HepG2 (cell line): Measurements from ENCODE around the gene FASTKD2. TPM values are rescaled to one million over a fixed set of nuclear protein-coding genes. Genes with fewer than 3 reads are reported as not detected.

Experiments
- ATAC-seq: fragments of 200-7000 bp; cut with Tn5 transposase; 3 replicates; pipeline ENCODE4 v1.9.1; 2020; ENCODE audit warnings: mild to moderate bottlenecking, moderate library complexity
- BruUV-seq: library from RNA; stranded (reverse); fragments of 400-500 nt; replicated peaks from 2 replicates; lab custom pipeline; 2021; lab: Mats Ljungman, UMichigan
- CTCF ChIA-PET: fragments of 300-600 bp; formaldehyde crosslinking; extraction: SDS; loops from one replicate; lab custom pipeline; 2021; ENCODE audit warnings: low total read pairs, inconsistent platforms, low intra/inter-chr PET ratio; lab: Yijun Ruan, JAX
- POLR2A ChIA-PET: fragments of 350-600 bp; sonication (Branson Sonifier 250); formaldehyde crosslinking; loops from one replicate; lab custom pipeline; 2020; ENCODE audit warnings: antibody characterized with exemption, inconsistent platforms; lab: Yijun Ruan, JAX
- DNase-seq: peaks from one replicate; pipeline ENCODE4 v3.0.0-alpha.2; 2015; ENCODE audit warnings: low spot score
- FAIRE-seq: peaks from 3 replicates; lab custom pipeline; 2011; peaks lifted over from hg19 to GRCh38; lab: Jason Lieb, UNC
- H2AFZ ChIP-seq: one replicate; pipeline ENCODE4 v1.6.1; 2011; ENCODE audit warnings: low read length, inconsistent platforms
- H3K27ac ChIP-seq: fragments of 300-600 bp; 3 replicates; pipeline ENCODE4 v1.8.0; 2011; ENCODE audit warnings: mixed run types, mild to moderate bottlenecking, mixed read lengths, low read length, inconsistent platforms; ENCODE audit not compliant: insufficient read depth; ENCODE audit errors: extremely low read length
- H3K27me3 ChIP-seq, 2 experiments: fragments of 200-600 bp in 1 of 2; 2 replicates in 1 of 2; 3 replicates in 1 of 2; pipeline versions ENCODE4 v1.6.0 to v1.8.0; 2011; ENCODE audit warnings: low read length in 2 of 2, mild to moderate bottlenecking in 2 of 2, moderate library complexity in 2 of 2, inconsistent platforms in 1 of 2; ENCODE audit not compliant: insufficient read depth in 2 of 2, control insufficient read depth in 1 of 2
- H3K36me3 ChIP-seq, 2 experiments: fragments of 200-600 bp in 1 of 2; replicated peaks in 1 of 2; 2 replicates in 1 of 2; 3 replicates in 1 of 2; pipeline versions ENCODE4 v1.5.1 to v1.8.0; 2011; ENCODE audit warnings: low read length in 2 of 2, inconsistent platforms in 1 of 2; ENCODE audit not compliant: insufficient read depth in 2 of 2, control insufficient read depth in 1 of 2
- H3K4me1 ChIP-seq: 2 replicates; pipeline ENCODE4 v1.5.1; 2012; ENCODE audit warnings: low read length, inconsistent platforms; ENCODE audit not compliant: insufficient read depth
- H3K4me2 ChIP-seq: 2 replicates; pipeline ENCODE4 v1.6.0; 2011; ENCODE audit warnings: low read depth, low read length, inconsistent platforms
- H3K4me3 ChIP-seq, 3 experiments: fragments of 200-600 bp in 1 of 3; sonication (generic), shearing (Covaris generic) in 1 of 3; replicated peaks in 1 of 3; 2 replicates each; pipeline ENCODE4 v1.5.1; 2011 to 2016; ENCODE audit warnings: low read length in 3 of 3, inconsistent platforms in 2 of 3, low read depth in 2 of 3, mild to moderate bottlenecking in 2 of 3, control low read depth in 1 of 3, mixed read lengths in 1 of 3; ENCODE audit not compliant: insufficient read depth in 1 of 3
- H3K79me2 ChIP-seq: one replicate; pipeline ENCODE4 v1.6.1; 2011; ENCODE audit warnings: low read length, inconsistent platforms; ENCODE audit not compliant: insufficient read depth
- H3K9ac ChIP-seq: 2 replicates; pipeline ENCODE4 v1.6.0; 2011; ENCODE audit warnings: mild to moderate bottlenecking, low read depth, low read length, inconsistent platforms; ENCODE audit not compliant: insufficient read depth
- H3K9me3 ChIP-seq: 2 replicates; pipeline ENCODE4 v1.5.1; 2012; ENCODE audit warnings: mild to moderate bottlenecking, low read length
- H4K20me1 ChIP-seq: 2 replicates; pipeline ENCODE4 v1.6.0; 2011; ENCODE audit warnings: inconsistent platforms, mild to moderate bottlenecking, low read length, moderate library complexity; ENCODE audit not compliant: insufficient read depth
- ARNT2 ChIP-seq: sonication (generic); formaldehyde crosslinking; IDR thresholded peaks from 2 replicates; pipeline ENCODE4 v1.8.0; 2022; ENCODE audit warnings: mild to moderate bottlenecking, low read depth, missing genetic modification reagents, moderate library complexity
- HNF4A ChIP-seq: sonication (generic); formaldehyde crosslinking; IDR thresholded peaks from 2 replicates; pipeline ENCODE4 v1.4.0; 2020; ENCODE audit warnings: missing genetic modification reagents
- NFRKB ChIP-seq: fragments of 450-650 bp; IDR thresholded peaks from 2 replicates; pipeline ENCODE4 v1.6.1; 2017
- NRL ChIP-seq: sonication (generic); formaldehyde crosslinking; IDR thresholded peaks from 2 replicates; pipeline ENCODE4 v1.5.0; 2020; ENCODE audit warnings: missing genetic modification reagents, mild to moderate bottlenecking, moderate library complexity, borderline replicate concordance
- ZNF292 ChIP-seq: sonication (generic); formaldehyde crosslinking; IDR thresholded peaks from 2 replicates; pipeline ENCODE4 v1.8.1; 2022; ENCODE audit warnings: mild to moderate bottlenecking, low read depth, missing genetic modification reagents, borderline replicate concordance
- ZNF333 ChIP-seq: sonication (generic); formaldehyde crosslinking; IDR thresholded peaks from 2 replicates; pipeline ENCODE4 v1.4.0; 2020; ENCODE audit warnings: mild to moderate bottlenecking, missing genetic modification reagents, borderline replicate concordance
- WGBS: methylation state at CpG from one replicate; pipeline ENCODE4 v1.1.6; 2017; ENCODE audit warnings: low lambda C conversion rate; 5-methylcytosine and 5-hydroxymethylcytosine counted together
- in situ Hi-C: cut with HindIII; loops from 2 replicates; pipeline ENCODE4 v1.10.0; 2017; ENCODE audit warnings: low pct_unique_long_range_greater_than_20kb; ENCODE audit not compliant: extremely low pct_ligation_motif_present
- intact Hi-C: fragments of 100-400 bp; cut with micrococcal nuclease; formaldehyde crosslinking; loops from one replicate; pipeline ENCODE4 v1.10.0; 2022; ENCODE audit not compliant: unreplicated experiment
- polyA plus RNA-seq, 8 experiments: library from polyadenylated mRNA; depleted of rRNA in 3 of 8; stranded (reverse) in 7 of 8; unstranded in 1 of 8; fragments of >200 nt; fragmentation: Illumina TruSeq in 4 of 8; extraction: Trizol in 4 of 8; gene quantifications; 2 replicates each; pipeline versions ENCODE4 v1.2.1 to v1.2.3, GENCODE V29; 2011 to 2016; ENCODE audit warnings: low read depth in 4 of 8, missing spikeins in 1 of 8, mixed read lengths in 1 of 8; ENCODE audit not compliant: insufficient read depth in 1 of 8
- total RNA-seq, 5 experiments: library from RNA; depleted of rRNA; stranded (reverse); fragments of >200 nt; fragmentation: Illumina TruSeq; extraction: Trizol; gene quantifications; 2 replicates each; pipeline ENCODE4 v1.2.3, GENCODE V29; 2016; ENCODE audit warnings: low read depth in 1 of 5
- TF ChIP-seq, protein P1 (sequence below): sonication (generic); IDR thresholded peaks from 2 replicates; pipeline ENCODE4 v1.6.1; 2016; ENCODE audit warnings: low read depth, borderline replicate concordance
- TF ChIP-seq, protein P2 (sequence below): sonication (generic); formaldehyde crosslinking; IDR thresholded peaks from 2 replicates; pipeline ENCODE4 v1.5.0; 2020; ENCODE audit warnings: missing genetic modification reagents
- TF ChIP-seq, protein P3 (sequence below): sonication (generic); formaldehyde crosslinking; IDR thresholded peaks from 2 replicates; pipeline ENCODE4 v1.4.0; 2020; ENCODE audit warnings: missing genetic modification reagents
- TF ChIP-seq, protein P4 (sequence below): IDR thresholded peaks from 2 replicates; pipeline ENCODE4 v1.6.1; 2016; ENCODE audit warnings: missing genetic modification reagents, missing compliant biosample characterization
- TF ChIP-seq, protein P5 (sequence below): sonication (generic); formaldehyde crosslinking; IDR thresholded peaks from 2 replicates; pipeline ENCODE4 v1.4.0; 2020; ENCODE audit warnings: missing genetic modification reagents, mild to moderate bottlenecking, borderline replicate concordance

Gene FASTKD2
- total and polyA plus RNA-seq, 2 of the 13 experiments (the other 11 are each of a cell fraction or from before 2014, with no cell fraction given), result 41.1 to 77.8 TPM

DNA sequence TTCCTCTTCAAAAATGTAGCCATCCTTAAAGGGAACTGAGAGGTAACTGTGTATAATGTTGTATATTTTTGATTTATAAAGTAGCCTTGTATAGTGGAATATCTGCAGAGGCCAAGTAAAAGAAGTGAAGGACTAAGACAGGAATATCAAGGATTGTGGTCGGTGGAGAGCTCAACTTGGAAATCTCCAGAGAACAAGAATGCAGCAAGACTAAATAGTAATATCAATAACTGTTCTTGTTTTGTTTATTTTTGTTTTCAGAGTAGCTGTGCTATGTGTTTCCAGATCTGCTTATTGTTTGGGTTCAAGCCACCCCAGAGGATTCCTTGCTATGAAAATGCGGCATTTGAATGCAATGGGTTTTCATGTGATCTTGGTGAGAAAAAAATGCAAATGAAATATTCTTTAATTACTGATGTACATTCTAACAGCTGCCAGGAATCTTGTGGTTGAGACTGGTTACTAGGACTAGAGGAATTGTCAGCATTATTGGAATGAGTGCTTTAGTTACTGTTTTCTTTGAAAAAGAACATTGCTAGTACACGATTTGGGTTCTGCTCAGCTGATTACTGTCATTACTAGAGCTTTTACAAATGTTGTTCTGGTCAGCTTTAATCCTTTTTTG is 25.0 kb downstream of the FASTKD2 start:
- H3K4me3 ChIP-seq, result no peak overlapping the region
- H2AFZ ChIP-seq, result no peak overlapping the region
- H3K4me1 ChIP-seq, result no peaks in the 10 kb centered on the region
- no peaks in the 10 kb centered on the region; the same call in 1 of the 2 replicates for H4K20me1 ChIP-seq
- no peaks in the 10 kb centered on the region for H3K9me3 ChIP-seq
- H3K27ac ChIP-seq, result no peak overlapping the region
- DNase-seq (no peak), ATAC-seq (no peak), FAIRE-seq (no peak)
- in situ Hi-C loops, result no loop called here
- intact Hi-C loops, result no loop called here
- TF ChIP-seq, protein P1, sequence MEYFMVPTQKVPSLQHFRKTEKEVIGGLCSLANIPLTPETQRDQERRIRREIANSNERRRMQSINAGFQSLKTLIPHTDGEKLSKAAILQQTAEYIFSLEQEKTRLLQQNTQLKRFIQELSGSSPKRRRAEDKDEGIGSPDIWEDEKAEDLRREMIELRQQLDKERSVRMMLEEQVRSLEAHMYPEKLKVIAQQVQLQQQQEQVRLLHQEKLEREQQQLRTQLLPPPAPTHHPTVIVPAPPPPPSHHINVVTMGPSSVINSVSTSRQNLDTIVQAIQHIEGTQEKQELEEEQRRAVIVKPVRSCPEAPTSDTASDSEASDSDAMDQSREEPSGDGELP, result no peak
- TF ChIP-seq NFRKB (no peak), NRL (no peak), ZNF333 (CRISPR knock-in tag) (no peak), HNF4A (CRISPR knock-in tag) (no peak), ZNF292 (CRISPR knock-in tag) (no peak), ARNT2 (CRISPR knock-in tag) (no peak)
- TF ChIP-seq, protein P2, sequence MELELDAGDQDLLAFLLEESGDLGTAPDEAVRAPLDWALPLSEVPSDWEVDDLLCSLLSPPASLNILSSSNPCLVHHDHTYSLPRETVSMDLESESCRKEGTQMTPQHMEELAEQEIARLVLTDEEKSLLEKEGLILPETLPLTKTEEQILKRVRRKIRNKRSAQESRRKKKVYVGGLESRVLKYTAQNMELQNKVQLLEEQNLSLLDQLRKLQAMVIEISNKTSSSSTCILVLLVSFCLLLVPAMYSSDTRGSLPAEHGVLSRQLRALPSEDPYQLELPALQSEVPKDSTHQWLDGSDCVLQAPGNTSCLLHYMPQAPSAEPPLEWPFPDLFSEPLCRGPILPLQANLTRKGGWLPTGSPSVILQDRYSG (CRISPR knock-in tag), result no peak
- TF ChIP-seq, protein P3, sequence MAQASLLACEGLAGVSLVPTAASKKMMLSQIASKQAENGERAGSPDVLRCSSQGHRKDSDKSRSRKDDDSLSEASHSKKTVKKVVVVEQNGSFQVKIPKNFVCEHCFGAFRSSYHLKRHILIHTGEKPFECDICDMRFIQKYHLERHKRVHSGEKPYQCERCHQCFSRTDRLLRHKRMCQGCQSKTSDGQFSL, result no peak
- TF ChIP-seq, protein P4, sequence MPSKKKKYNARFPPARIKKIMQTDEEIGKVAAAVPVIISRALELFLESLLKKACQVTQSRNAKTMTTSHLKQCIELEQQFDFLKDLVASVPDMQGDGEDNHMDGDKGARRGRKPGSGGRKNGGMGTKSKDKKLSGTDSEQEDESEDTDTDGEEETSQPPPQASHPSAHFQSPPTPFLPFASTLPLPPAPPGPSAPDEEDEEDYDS, result no peak
- TF ChIP-seq, protein P5, sequence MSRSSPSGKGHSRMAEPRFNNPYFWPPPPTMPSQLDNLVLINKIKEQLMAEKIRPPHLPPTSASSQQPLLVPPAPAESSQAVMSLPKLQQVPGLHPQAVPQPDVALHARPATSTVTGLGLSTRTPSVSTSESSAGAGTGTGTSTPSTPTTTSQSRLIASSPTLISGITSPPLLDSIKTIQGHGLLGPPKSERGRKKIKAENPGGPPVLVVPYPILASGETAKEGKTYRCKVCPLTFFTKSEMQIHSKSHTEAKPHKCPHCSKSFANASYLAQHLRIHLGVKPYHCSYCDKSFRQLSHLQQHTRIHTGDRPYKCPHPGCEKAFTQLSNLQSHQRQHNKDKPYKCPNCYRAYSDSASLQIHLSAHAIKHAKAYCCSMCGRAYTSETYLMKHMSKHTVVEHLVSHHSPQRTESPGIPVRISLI (CRISPR knock-in tag), result no peak
- 97% methylated on average over 3 of the region's 3 CpGs for WGBS
- peaks cover 37 to 61% of the 10 kb centered on the region in 2 experiments for H3K36me3 ChIP-seq
- no peaks in the 10 kb centered on the region for H3K79me2 ChIP-seq
- CTCF ChIA-PET, result no interaction called here
- POLR2A ChIA-PET, result interaction anchor here (1.0 to 1.6 kb wide), 2 partner anchors 25 to 740 kb away, joined by 3 to 5 read pairs; partner anchors contain the start of genes CREB1, FASTKD2 and MDH1B
- no peaks in the 10 kb centered on the region for H3K27me3 ChIP-seq
- no peak overlapping the region for H3K4me2 ChIP-seq
- BruUV-seq, result no TSS peak
- H3K9ac ChIP-seq, result no peak overlapping the region
